ENCODE measurements around the gene DGKB. TPM values are rescaled to one million over a fixed set of nuclear protein-coding genes. Genes with fewer than 3 reads are reported as not detected.

DGKB gene
- polyA plus RNA-seq, 2 of the 4 experiments (the other 2 are of a cell fraction) = 0.01 TPM; not detected in 1

- no peak overlapping the region for H3K27ac ChIP-seq
- POLR2A ChIA-PET = no interaction called here
- TF ChIP-seq HOXA7 (CRISPR knock-in tag; IDR thresholded peaks at IDR 0.05) (no peak), EHF (CRISPR knock-in tag; IDR thresholded peaks at IDR 0.05) (no peak), NR3C1 (IDR thresholded peaks at IDR 0.05) (no peak), ZC3H11A (IDR thresholded peaks at IDR 0.05) (no peak)
- no peaks in the 10 kb centered on the region for H3K4me1 ChIP-seq
- H3K9me3 ChIP-seq = no peaks in the 10 kb centered on the region
- CTCF ChIA-PET = no interaction called here
- no peak for DNase-seq (ENCODE audit: low read depth in 1 of 2, low spot score in 1 of 2)
- no peak for FAIRE-seq
- no peak overlapping the region for H3K4me3 ChIP-seq
- no peak overlapping the region for H3K4me2 ChIP-seq
- no peak for ATAC-seq
- 6% methylated on average over 2 of the region's 2 CpGs for WGBS (ENCODE audit: missing lambda C conversion rate)
Measured at GRCh38 chr7:14639329-14639728, 263.2 kb downstream of the DGKB start.

DNA sequence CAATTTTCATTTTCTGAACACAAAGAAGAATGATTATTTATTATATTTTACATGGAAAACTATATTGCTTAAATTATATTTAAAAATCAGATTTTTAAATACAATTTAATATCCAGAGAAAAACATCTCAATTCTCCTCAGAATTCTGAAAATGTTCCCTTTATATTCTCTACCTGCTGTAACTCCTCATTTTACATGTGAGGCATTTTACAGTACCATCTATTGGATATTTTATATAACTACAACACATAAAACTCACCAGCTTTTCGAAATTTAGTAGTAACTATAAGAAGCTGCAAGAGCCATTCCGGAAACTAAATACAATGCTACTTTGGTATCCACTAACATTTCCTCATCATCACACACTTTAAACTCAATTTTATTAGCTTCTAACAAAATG is 264.6 kb downstream of the DGKB start:
- 23% methylated on average over 2 of the region's 2 CpGs for WGBS (ENCODE audit: missing lambda C conversion rate)
- no peak for ATAC-seq
- no peak for DNase-seq (ENCODE audit: low read depth in 1 of 2, low spot score in 1 of 2)
- Histone ChIP-seq H3K4me1 (no peaks in the 10 kb centered on the region), H3K4me3 (no peak overlapping the region), H3K4me2 (no peak overlapping the region), H3K27ac (no peak overlapping the region), H3K9me3 (no peaks in the 10 kb centered on the region)
- FAIRE-seq = no peak
- no peak for TF ChIP-seq HOXB13 (CRISPR knock-in tag; IDR thresholded peaks at IDR 0.05; ENCODE audit: low read depth)
- TF ChIP-seq ZSCAN20 (CRISPR knock-in tag; IDR thresholded peaks at IDR 0.05) = no peak
- TF ChIP-seq POLR2A (IDR thresholded peaks at IDR 0.05; ENCODE audit: low read length) = no peak
- no peak for TF ChIP-seq TP53 (CRISPR knock-in tag; IDR thresholded peaks at IDR 0.05)
- TF ChIP-seq MAZ (IDR thresholded peaks at IDR 0.05; ENCODE audit: borderline replicate concordance, low read depth, low read length) = no peak
- no peak for TF ChIP-seq CBX8 (IDR thresholded peaks at IDR 0.05)
- TF ChIP-seq FOSL2 (IDR thresholded peaks at IDR 0.05) = no peak
- no peak for TF ChIP-seq FOSL2 (CRISPR knock-in tag; IDR thresholded peaks at IDR 0.05)
- no peak for TF ChIP-seq HOXA7 (CRISPR knock-in tag; IDR thresholded peaks at IDR 0.05)
- TF ChIP-seq RAD21 (conservative IDR thresholded peaks at IDR 0.05 in 1 of 2, IDR thresholded peaks at IDR 0.05 in 1 of 2) = no peak
- no peak for TF ChIP-seq GATA3 (IDR thresholded peaks at IDR 0.05; ENCODE audit: borderline replicate concordance)
- TF ChIP-seq FOXS1 (CRISPR knock-in tag; IDR thresholded peaks at IDR 0.05) = no peak
- CTCF ChIA-PET = no interaction called here
- POLR2A ChIA-PET = no interaction called here

- no peak overlapping the region for H3K4me3 ChIP-seq
- ChIA-PET CTCF (no interaction called here), POLR2A (no interaction called here)
- no peak for FAIRE-seq
- DNase-seq (ENCODE audit: low read depth in 1 of 2, low spot score in 1 of 2) = no peak
- no peak for ATAC-seq
- TF ChIP-seq FOSL2 (IDR thresholded peaks at IDR 0.05) (no peak), FOSL2 (CRISPR knock-in tag; IDR thresholded peaks at IDR 0.05) (no peak), MAFK (IDR thresholded peaks at IDR 0.05; ENCODE audit: partially characterized antibody) (no peak), RCOR1 (IDR thresholded peaks at IDR 0.05; ENCODE audit: low read depth, low read length) (no peak), CBX2 (IDR thresholded peaks at IDR 0.05; ENCODE audit: borderline replicate concordance, low read depth) (no peak), TP53 (CRISPR knock-in tag; IDR thresholded peaks at IDR 0.05) (no peak), HOXB13 (CRISPR knock-in tag; IDR thresholded peaks at IDR 0.05; ENCODE audit: low read depth) (no peak), RARB (CRISPR knock-in tag; IDR thresholded peaks at IDR 0.05) (no peak)
- 7% methylated on average over 4 of the region's 4 CpGs for WGBS (ENCODE audit: missing lambda C conversion rate)
- no peak overlapping the region for H3K4me2 ChIP-seq
- H3K27ac ChIP-seq = no peak overlapping the region
- H3K4me1 ChIP-seq = no peaks in the 10 kb centered on the region
- no peaks in the 10 kb centered on the region for H3K9me3 ChIP-seq
Measured at GRCh38 chr7:14635955-14636354, 266.6 kb downstream of the DGKB start.

GRCh38 chr7:14630048-14630447 is 272.5 kb downstream of the DGKB start:
- POLR2A ChIA-PET = no interaction called here
- no peak for ATAC-seq
- WGBS (ENCODE audit: missing lambda C conversion rate) = 42% methylated on average over 2 of the region's 2 CpGs
- TF ChIP-seq MAFK (IDR thresholded peaks at IDR 0.05; ENCODE audit: partially characterized antibody) (no peak), ELK1 (IDR thresholded peaks at IDR 0.05; ENCODE audit: low read depth, low read length) (no peak), ZC3H11A (IDR thresholded peaks at IDR 0.05) (no peak), RAD21 (conservative IDR thresholded peaks at IDR 0.05 in 1 of 2, IDR thresholded peaks at IDR 0.05 in 1 of 2) (no peak), EHF (CRISPR knock-in tag; IDR thresholded peaks at IDR 0.05) (no peak), SMC3 (IDR thresholded peaks at IDR 0.05) (no peak), SREBF2 (IDR thresholded peaks at IDR 0.05) (no peak), ESRRA (IDR thresholded peaks at IDR 0.05; ENCODE audit: borderline replicate concordance, low read length) (no peak), TFCP2L1 (CRISPR knock-in tag; IDR thresholded peaks at IDR 0.05) (no peak), FOXS1 (CRISPR knock-in tag; IDR thresholded peaks at IDR 0.05) (no peak), HOXA7 (CRISPR knock-in tag; IDR thresholded peaks at IDR 0.05) (no peak), KDM5A (IDR thresholded peaks at IDR 0.05) (no peak)
- TF ChIP-seq, protein P1, sequence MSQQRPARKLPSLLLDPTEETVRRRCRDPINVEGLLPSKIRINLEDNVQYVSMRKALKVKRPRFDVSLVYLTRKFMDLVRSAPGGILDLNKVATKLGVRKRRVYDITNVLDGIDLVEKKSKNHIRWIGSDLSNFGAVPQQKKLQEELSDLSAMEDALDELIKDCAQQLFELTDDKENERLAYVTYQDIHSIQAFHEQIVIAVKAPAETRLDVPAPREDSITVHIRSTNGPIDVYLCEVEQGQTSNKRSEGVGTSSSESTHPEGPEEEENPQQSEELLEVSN (IDR thresholded peaks at IDR 0.05; ENCODE audit: borderline replicate concordance, low read depth) = no peak
- TF ChIP-seq, protein P2, sequence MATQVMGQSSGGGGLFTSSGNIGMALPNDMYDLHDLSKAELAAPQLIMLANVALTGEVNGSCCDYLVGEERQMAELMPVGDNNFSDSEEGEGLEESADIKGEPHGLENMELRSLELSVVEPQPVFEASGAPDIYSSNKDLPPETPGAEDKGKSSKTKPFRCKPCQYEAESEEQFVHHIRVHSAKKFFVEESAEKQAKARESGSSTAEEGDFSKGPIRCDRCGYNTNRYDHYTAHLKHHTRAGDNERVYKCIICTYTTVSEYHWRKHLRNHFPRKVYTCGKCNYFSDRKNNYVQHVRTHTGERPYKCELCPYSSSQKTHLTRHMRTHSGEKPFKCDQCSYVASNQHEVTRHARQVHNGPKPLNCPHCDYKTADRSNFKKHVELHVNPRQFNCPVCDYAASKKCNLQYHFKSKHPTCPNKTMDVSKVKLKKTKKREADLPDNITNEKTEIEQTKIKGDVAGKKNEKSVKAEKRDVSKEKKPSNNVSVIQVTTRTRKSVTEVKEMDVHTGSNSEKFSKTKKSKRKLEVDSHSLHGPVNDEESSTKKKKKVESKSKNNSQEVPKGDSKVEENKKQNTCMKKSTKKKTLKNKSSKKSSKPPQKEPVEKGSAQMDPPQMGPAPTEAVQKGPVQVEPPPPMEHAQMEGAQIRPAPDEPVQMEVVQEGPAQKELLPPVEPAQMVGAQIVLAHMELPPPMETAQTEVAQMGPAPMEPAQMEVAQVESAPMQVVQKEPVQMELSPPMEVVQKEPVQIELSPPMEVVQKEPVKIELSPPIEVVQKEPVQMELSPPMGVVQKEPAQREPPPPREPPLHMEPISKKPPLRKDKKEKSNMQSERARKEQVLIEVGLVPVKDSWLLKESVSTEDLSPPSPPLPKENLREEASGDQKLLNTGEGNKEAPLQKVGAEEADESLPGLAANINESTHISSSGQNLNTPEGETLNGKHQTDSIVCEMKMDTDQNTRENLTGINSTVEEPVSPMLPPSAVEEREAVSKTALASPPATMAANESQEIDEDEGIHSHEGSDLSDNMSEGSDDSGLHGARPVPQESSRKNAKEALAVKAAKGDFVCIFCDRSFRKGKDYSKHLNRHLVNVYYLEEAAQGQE (IDR thresholded peaks at IDR 0.05) = no peak

More at GRCh38 chr7:14630048-14630447, 272.5 kb downstream of the DGKB start:
- H3K27ac ChIP-seq = no peak overlapping the region
- H3K4me2 ChIP-seq = no peak overlapping the region
- no peaks in the 10 kb centered on the region for H3K9me3 ChIP-seq
- no peak overlapping the region for H3K4me3 ChIP-seq
- CTCF ChIA-PET = no interaction called here
- no peaks in the 10 kb centered on the region for H3K4me1 ChIP-seq
- DNase-seq (ENCODE audit: low read depth in 1 of 2, low spot score in 1 of 2) (no peak), FAIRE-seq (no peak)

Data from A549 (cell line).